Liver (tissue), 9 donors: Measurements from ENCODE around the gene PLD3. TPM values are rescaled to one million over a fixed set of nuclear protein-coding genes. Genes with fewer than 3 reads are reported as not detected.

ENCODE experiments used
- DNase-seq: peaks from one replicate; pipeline ENCODE4 v3.0.0-alpha.2; 2017; ENCODE audit warnings: low spot score
- H3K27ac ChIP-seq, 2 donors: one replicate each; pipeline ENCODE4 v1.7.0; 2013; ENCODE audit warnings: inconsistent platforms in 2 of 2, low read length in 2 of 2, control low read depth in 1 of 2, low read depth in 1 of 2, mild to moderate bottlenecking in 1 of 2
- H3K27me3 ChIP-seq, 4 donors: one replicate each; pipeline versions ENCODE4 v1.6.1 to v1.7.0; 2013; ENCODE audit warnings: low read length in 3 of 4, inconsistent platforms in 1 of 4, mild to moderate bottlenecking in 1 of 4, moderate library complexity in 1 of 4; ENCODE audit not compliant: control insufficient read depth in 4 of 4, insufficient read depth in 4 of 4
- H3K36me3 ChIP-seq, 4 donors: one replicate each; pipeline versions ENCODE4 v1.6.1 to v1.7.0; 2013; ENCODE audit warnings: low read length in 3 of 4, mild to moderate bottlenecking in 3 of 4, low read depth in 1 of 4, moderate library complexity in 1 of 4; ENCODE audit not compliant: control insufficient read depth in 4 of 4, insufficient read depth in 3 of 4
- H3K4me1 ChIP-seq, 4 donors: one replicate each; pipeline versions ENCODE4 v1.6.1 to v1.7.0; 2013; ENCODE audit warnings: low read length in 3 of 4, mild to moderate bottlenecking in 3 of 4, moderate library complexity in 1 of 4; ENCODE audit not compliant: control insufficient read depth in 4 of 4, insufficient read depth in 4 of 4
- H3K4me3 ChIP-seq, 3 donors: one replicate each; pipeline versions ENCODE4 v1.6.1 to v1.7.0; 2013; ENCODE audit warnings: low read length in 3 of 3, control low read depth in 1 of 3, low read depth in 1 of 3, mild to moderate bottlenecking in 1 of 3
- H3K9ac ChIP-seq, 2 donors: one replicate each; pipeline ENCODE4 v1.7.0; 2013; ENCODE audit warnings: low read length in 2 of 2, mild to moderate bottlenecking in 2 of 2, moderate library complexity in 2 of 2, control low read depth in 1 of 2, low read depth in 1 of 2
- H3K9me3 ChIP-seq, 4 donors: one replicate each; pipeline versions ENCODE4 v1.6.1 to v1.7.0; 2013; ENCODE audit warnings: low read length in 3 of 4; ENCODE audit not compliant: control insufficient read depth in 4 of 4
- EGR1 ChIP-seq, 2 donors: IDR thresholded peaks; 2 replicates each; pipeline ENCODE4 v1.6.1; 2016 to 2018; ENCODE audit warnings: antibody characterized with exemption in 2 of 2, low read depth in 2 of 2
- FOXA1 ChIP-seq: IDR thresholded peaks from 2 replicates; pipeline ENCODE4 v1.6.1; 2016; ENCODE audit warnings: antibody characterized with exemption
- FOXA2 ChIP-seq: IDR thresholded peaks from 2 replicates; pipeline ENCODE4 v1.6.1; 2016; ENCODE audit warnings: antibody characterized with exemption
- GABPA ChIP-seq, 2 donors: IDR thresholded peaks in 1 of 2; conservative IDR thresholded peaks in 1 of 2; 2 replicates each; pipeline ENCODE4 v1.6.1; 2016; ENCODE audit warnings: antibody characterized with exemption in 2 of 2, mild to moderate bottlenecking in 1 of 2, moderate library complexity in 1 of 2
- HNF4A ChIP-seq, 2 donors: conservative IDR thresholded peaks; 2 replicates each; pipeline ENCODE4 v1.6.1; 2016; ENCODE audit warnings: antibody characterized with exemption in 2 of 2, mild to moderate bottlenecking in 2 of 2
- HNF4G ChIP-seq: IDR thresholded peaks from 2 replicates; pipeline ENCODE4 v1.6.1; 2016; ENCODE audit warnings: antibody characterized with exemption
- JUND ChIP-seq, 2 donors: IDR thresholded peaks; 2 replicates each; pipeline ENCODE4 v1.6.1; 2016; ENCODE audit warnings: antibody characterized with exemption in 2 of 2
- NR2F2 ChIP-seq: IDR thresholded peaks from 2 replicates; pipeline ENCODE4 v1.6.1; 2016; ENCODE audit warnings: antibody characterized with exemption
- RAD21 ChIP-seq, 2 donors: IDR thresholded peaks; 2 replicates each; pipeline ENCODE4 v1.6.1; 2016; ENCODE audit warnings: antibody characterized with exemption in 2 of 2, mild to moderate bottlenecking in 2 of 2
- RXRA ChIP-seq, 2 donors: IDR thresholded peaks; 2 replicates each; pipeline ENCODE4 v1.6.1; 2017 to 2018; ENCODE audit warnings: antibody characterized with exemption in 2 of 2, mild to moderate bottlenecking in 1 of 2
- SP1 ChIP-seq: IDR thresholded peaks from 2 replicates; pipeline ENCODE4 v1.6.1; 2018; ENCODE audit warnings: antibody characterized with exemption, mild to moderate bottlenecking
- TAF1 ChIP-seq: conservative IDR thresholded peaks from 2 replicates; pipeline ENCODE4 v1.6.1; 2016; ENCODE audit warnings: antibody characterized with exemption, mild to moderate bottlenecking
- YY1 ChIP-seq: IDR thresholded peaks from 2 replicates; pipeline ENCODE4 v1.6.1; 2016; ENCODE audit warnings: antibody characterized with exemption, mild to moderate bottlenecking
- WGBS: extraction: QIAGEN DNeasy Blood & Tissue Kit; methylation state at CpG from one replicate; pipeline ENCODE4 v1.1.7; 2013; 5-methylcytosine and 5-hydroxymethylcytosine counted together
- polyA plus RNA-seq, 2 donors: library from polyadenylated mRNA; stranded (reverse) in 1 of 2; unstranded in 1 of 2; fragments of 200-250 nt in 1 of 2; fragments of >200 nt in 1 of 2; fragmentation: Nextera tagmentation in 1 of 2; extraction: Ambion mirVana in 1 of 2; gene quantifications; one replicate each; pipeline versions ENCODE4 v1.2.1 to v1.2.3, GENCODE V29; 2013 to 2015
- total RNA-seq, 2 donors: library from RNA; depleted of rRNA; stranded (reverse); fragments of >200 nt; gene quantifications; one replicate each; pipeline ENCODE4 v1.2.3, GENCODE V29; 2014
- TF ChIP-seq, protein P1 (sequence below): IDR thresholded peaks from 2 replicates; pipeline ENCODE4 v1.6.1; 2016; ENCODE audit warnings: antibody characterized with exemption
- TF ChIP-seq, protein P2 (sequence below): IDR thresholded peaks from 2 replicates; pipeline ENCODE4 v1.6.1; 2016; ENCODE audit warnings: antibody characterized with exemption
- TF ChIP-seq, protein P3 (sequence below): IDR thresholded peaks from 2 replicates; pipeline ENCODE4 v1.6.1; 2016; ENCODE audit warnings: antibody characterized with exemption, mild to moderate bottlenecking
- TF ChIP-seq, protein P4 (sequence below): IDR thresholded peaks from 2 replicates; pipeline ENCODE4 v1.6.1; 2016; ENCODE audit warnings: antibody characterized with exemption
- TF ChIP-seq, protein P5 (sequence below): fragments of 150-350 bp; IDR thresholded peaks from 2 replicates; pipeline ENCODE4 v1.5.1; 2017; ENCODE audit warnings: improper control_type of control experiment, low read depth, low read length; ENCODE audit not compliant: missing input control
- donor health status: healthy.
- donor health status: healthy.
- donor health status: healthy.
- donor health status: healthy.
- donor health status: healthy.

PLD3 gene
- total and polyA plus RNA-seq, 4 donors: 56.0 to 125 (median 105) TPM

DNA sequence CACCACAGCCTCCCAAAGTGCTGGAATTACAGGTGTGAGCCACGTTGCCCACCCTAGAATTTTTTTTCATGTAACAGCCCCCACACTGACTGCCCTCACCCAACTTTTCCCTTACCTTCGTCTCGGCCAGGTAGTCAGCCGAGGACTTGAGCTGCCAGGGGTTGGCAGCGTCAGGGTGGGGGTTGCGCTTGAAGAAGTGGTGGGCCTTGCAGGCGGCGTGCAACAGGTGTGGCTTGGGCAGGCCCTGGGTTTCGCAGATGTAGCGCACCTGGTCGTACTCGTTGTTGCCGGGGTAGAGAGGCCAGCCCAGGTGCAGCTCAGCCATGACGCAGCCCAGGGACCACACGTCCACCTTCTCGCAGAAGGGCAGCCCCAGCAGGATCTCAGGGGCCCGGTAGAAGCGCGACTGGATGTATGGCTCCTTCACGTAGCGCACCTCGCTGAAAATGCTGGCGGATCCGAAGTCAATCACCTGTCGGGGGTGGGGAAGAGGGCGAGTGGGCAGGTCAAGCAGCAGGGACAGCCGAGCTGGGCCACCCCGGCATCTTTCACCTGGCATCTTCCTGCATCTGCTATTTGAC, 35.3 kb downstream of the PLD3 start:
- no peaks in the 10 kb centered on the region for H3K27me3 ChIP-seq
- H3K9me3 ChIP-seq: no peaks in the 10 kb centered on the region
- H3K9ac ChIP-seq: no peak overlapping the region
- TF ChIP-seq SP1 (no peak), GABPA (IDR thresholded peaks at IDR 0.05 in 1 of 2, conservative IDR thresholded peaks at IDR 0.05 in 1 of 2) (no peak), NR2F2 (no peak), TAF1 (no peak), FOXA1 (no peak), JUND (IDR thresholded peaks at IDR 0.05) (no peak), HNF4G (no peak), HNF4A (conservative IDR thresholded peaks at IDR 0.05) (no peak), RXRA (IDR thresholded peaks at IDR 0.05) (no peak), YY1 (no peak), EGR1 (IDR thresholded peaks at IDR 0.05; ENCODE audit: low read depth in 2 of 2) (no peak), FOXA2 (no peak), RAD21 (IDR thresholded peaks at IDR 0.05) (no peak)
- TF ChIP-seq, protein P1, sequence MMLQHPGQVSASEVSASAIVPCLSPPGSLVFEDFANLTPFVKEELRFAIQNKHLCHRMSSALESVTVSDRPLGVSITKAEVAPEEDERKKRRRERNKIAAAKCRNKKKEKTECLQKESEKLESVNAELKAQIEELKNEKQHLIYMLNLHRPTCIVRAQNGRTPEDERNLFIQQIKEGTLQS: no peak
- TF ChIP-seq, protein P2, sequence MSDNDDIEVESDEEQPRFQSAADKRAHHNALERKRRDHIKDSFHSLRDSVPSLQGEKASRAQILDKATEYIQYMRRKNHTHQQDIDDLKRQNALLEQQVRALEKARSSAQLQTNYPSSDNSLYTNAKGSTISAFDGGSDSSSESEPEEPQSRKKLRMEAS: no peak
- TF ChIP-seq, protein P3, sequence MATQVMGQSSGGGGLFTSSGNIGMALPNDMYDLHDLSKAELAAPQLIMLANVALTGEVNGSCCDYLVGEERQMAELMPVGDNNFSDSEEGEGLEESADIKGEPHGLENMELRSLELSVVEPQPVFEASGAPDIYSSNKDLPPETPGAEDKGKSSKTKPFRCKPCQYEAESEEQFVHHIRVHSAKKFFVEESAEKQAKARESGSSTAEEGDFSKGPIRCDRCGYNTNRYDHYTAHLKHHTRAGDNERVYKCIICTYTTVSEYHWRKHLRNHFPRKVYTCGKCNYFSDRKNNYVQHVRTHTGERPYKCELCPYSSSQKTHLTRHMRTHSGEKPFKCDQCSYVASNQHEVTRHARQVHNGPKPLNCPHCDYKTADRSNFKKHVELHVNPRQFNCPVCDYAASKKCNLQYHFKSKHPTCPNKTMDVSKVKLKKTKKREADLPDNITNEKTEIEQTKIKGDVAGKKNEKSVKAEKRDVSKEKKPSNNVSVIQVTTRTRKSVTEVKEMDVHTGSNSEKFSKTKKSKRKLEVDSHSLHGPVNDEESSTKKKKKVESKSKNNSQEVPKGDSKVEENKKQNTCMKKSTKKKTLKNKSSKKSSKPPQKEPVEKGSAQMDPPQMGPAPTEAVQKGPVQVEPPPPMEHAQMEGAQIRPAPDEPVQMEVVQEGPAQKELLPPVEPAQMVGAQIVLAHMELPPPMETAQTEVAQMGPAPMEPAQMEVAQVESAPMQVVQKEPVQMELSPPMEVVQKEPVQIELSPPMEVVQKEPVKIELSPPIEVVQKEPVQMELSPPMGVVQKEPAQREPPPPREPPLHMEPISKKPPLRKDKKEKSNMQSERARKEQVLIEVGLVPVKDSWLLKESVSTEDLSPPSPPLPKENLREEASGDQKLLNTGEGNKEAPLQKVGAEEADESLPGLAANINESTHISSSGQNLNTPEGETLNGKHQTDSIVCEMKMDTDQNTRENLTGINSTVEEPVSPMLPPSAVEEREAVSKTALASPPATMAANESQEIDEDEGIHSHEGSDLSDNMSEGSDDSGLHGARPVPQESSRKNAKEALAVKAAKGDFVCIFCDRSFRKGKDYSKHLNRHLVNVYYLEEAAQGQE: no peak
- 83% methylated on average over 28 of the region's 28 CpGs for WGBS
- peaks cover 0 to 5% (median 1%) of the 10 kb centered on the region in 4 donors for H3K36me3 ChIP-seq
- H3K27ac ChIP-seq: no peak overlapping the region
- no peak overlapping the region for H3K4me3 ChIP-seq
- no peaks in the 10 kb centered on the region for H3K4me1 ChIP-seq
- no peak for DNase-seq

DNA sequence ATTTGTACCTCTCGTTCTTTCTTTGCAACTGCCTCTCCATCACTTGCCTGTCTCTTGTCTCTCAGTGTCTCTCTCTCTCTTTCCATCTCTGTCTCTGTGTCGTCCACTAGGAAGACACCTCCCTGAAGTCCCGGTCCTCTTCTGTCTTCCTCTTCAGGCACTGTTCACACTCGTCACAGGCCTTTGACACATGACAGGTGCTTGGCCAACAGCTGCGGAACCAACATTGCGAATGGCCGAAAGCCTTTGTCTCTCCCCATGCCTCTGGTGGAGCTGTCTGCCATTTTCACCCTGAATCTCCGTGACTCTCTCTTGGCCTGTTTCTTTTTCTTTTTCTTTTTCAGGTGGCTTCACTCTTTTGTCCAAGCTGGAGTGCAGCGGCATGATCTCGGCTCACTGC, 38.7 kb downstream of the PLD3 start:
- Histone ChIP-seq H3K36me3 (no peaks in the 10 kb centered on the region), H3K4me3 (no peak overlapping the region), H3K27me3 (no peaks in the 10 kb centered on the region), H3K9me3 (no peaks in the 10 kb centered on the region), H3K4me1 (no peaks in the 10 kb centered on the region), H3K9ac (no peak overlapping the region), H3K27ac (no peak overlapping the region)
- 95% methylated on average over 10 of the region's 10 CpGs for WGBS
- TF ChIP-seq RAD21 (IDR thresholded peaks at IDR 0.05) (no peak), JUND (IDR thresholded peaks at IDR 0.05) (no peak), TAF1 (no peak), FOXA1 (no peak), FOXA2 (no peak), HNF4G (no peak), SP1 (no peak), YY1 (no peak), GABPA (IDR thresholded peaks at IDR 0.05 in 1 of 2, conservative IDR thresholded peaks at IDR 0.05 in 1 of 2) (no peak), NR2F2 (no peak), EGR1 (IDR thresholded peaks at IDR 0.05; ENCODE audit: low read depth in 2 of 2) (no peak), RXRA (IDR thresholded peaks at IDR 0.05) (no peak), HNF4A (conservative IDR thresholded peaks at IDR 0.05) (no peak)
- TF ChIP-seq, protein P4, sequence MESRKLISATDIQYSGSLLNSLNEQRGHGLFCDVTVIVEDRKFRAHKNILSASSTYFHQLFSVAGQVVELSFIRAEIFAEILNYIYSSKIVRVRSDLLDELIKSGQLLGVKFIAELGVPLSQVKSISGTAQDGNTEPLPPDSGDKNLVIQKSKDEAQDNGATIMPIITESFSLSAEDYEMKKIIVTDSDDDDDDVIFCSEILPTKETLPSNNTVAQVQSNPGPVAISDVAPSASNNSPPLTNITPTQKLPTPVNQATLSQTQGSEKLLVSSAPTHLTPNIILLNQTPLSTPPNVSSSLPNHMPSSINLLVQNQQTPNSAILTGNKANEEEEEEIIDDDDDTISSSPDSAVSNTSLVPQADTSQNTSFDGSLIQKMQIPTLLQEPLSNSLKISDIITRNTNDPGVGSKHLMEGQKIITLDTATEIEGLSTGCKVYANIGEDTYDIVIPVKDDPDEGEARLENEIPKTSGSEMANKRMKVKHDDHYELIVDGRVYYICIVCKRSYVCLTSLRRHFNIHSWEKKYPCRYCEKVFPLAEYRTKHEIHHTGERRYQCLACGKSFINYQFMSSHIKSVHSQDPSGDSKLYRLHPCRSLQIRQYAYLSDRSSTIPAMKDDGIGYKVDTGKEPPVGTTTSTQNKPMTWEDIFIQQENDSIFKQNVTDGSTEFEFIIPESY: no peak
- TF ChIP-seq, protein P5, sequence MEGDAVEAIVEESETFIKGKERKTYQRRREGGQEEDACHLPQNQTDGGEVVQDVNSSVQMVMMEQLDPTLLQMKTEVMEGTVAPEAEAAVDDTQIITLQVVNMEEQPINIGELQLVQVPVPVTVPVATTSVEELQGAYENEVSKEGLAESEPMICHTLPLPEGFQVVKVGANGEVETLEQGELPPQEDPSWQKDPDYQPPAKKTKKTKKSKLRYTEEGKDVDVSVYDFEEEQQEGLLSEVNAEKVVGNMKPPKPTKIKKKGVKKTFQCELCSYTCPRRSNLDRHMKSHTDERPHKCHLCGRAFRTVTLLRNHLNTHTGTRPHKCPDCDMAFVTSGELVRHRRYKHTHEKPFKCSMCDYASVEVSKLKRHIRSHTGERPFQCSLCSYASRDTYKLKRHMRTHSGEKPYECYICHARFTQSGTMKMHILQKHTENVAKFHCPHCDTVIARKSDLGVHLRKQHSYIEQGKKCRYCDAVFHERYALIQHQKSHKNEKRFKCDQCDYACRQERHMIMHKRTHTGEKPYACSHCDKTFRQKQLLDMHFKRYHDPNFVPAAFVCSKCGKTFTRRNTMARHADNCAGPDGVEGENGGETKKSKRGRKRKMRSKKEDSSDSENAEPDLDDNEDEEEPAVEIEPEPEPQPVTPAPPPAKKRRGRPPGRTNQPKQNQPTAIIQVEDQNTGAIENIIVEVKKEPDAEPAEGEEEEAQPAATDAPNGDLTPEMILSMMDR: no peak
- TF ChIP-seq, protein P2: no peak
- TF ChIP-seq, protein P3: no peak
- no peak for DNase-seq
